GM19025 (cell line): ENCODE results near the gene SPINT1.
A peak's percentile ranks its signal among the peaks of the same experiment; 100 is the strongest.
"Not testable (repeated sequence)": the region's sequence is repeated elsewhere in the genome, so short reads cannot be mapped to it uniquely, and the experiment has no call there.

ENCODE experiments used
- ATAC-seq: cut with Tn5 transposase; IDR thresholded peaks from one replicate; pipeline ENCODE4 v1.9.1; 2021; ENCODE audit warnings: mild to moderate bottlenecking, low read depth, moderate library complexity; ENCODE audit not compliant: unreplicated experiment

The SPINT1 gene

GRCh38 chr15:40857601-40858341 is 13.9 kb downstream of the SPINT1 start:
- ATAC-seq: peak; percentile 67

GRCh38 chr15:40858706-40859105 is 14.9 kb downstream of the SPINT1 start:
- no peak for ATAC-seq

GRCh38 chr15:40859206-40859851 is 15.5 kb downstream of the SPINT1 start:
- ATAC-seq: peak; percentile 51

- not testable (repeated sequence) for ATAC-seq
These were observed 17.3 kb downstream of the SPINT1 start for GRCh38 chr15:40861147-40861546.

- no peak for ATAC-seq
These were observed 19.9 kb downstream of the SPINT1 start for GRCh38 chr15:40863660-40864270.

GRCh38 chr15:40867199-40867598 is 23.4 kb downstream of the SPINT1 start:
- ATAC-seq: no peak

- ATAC-seq: no peak
These were observed 25.8 kb downstream of the SPINT1 start for GRCh38 chr15:40869686-40870085.

GRCh38 chr15:40870716-40871115 is 26.9 kb downstream of the SPINT1 start:
- no peak for ATAC-seq

GRCh38 chr15:40871749-40872617 is 28.1 kb downstream of the SPINT1 start:
- ATAC-seq: no peak

GRCh38 chr15:40872791-40873693 is 29.2 kb downstream of the SPINT1 start:
- ATAC-seq: no peak

- ATAC-seq: peak; percentile 65
These were observed 30.1 kb downstream of the SPINT1 start, which contains the start of gene RHOV for GRCh38 chr15:40873694-40874561. RHOV (minus strand) TSS chr15:40874234; CDS start chr15:40874139, 95 bp downstream.

GRCh38 chr15:40875991-40876730 is 32.3 kb downstream of the SPINT1 start:
- no peak for ATAC-seq

GRCh38 chr15:40877694-40878093 is 33.8 kb downstream of the SPINT1 start:
- no peak for ATAC-seq

- ATAC-seq: no peak
These were observed 34.9 kb downstream of the SPINT1 start for GRCh38 chr15:40878785-40879184.

GRCh38 chr15:40879609-40880008 is 35.8 kb downstream of the SPINT1 start:
- no peak for ATAC-seq

- ATAC-seq: no peak
These were observed 37.5 kb downstream of the SPINT1 start for GRCh38 chr15:40881351-40881750.

- ATAC-seq: no peak
These were observed 42.7 kb downstream of the SPINT1 start for GRCh38 chr15:40886586-40886985.

- ATAC-seq: no peak
These were observed 45.3 kb downstream of the SPINT1 start for GRCh38 chr15:40889112-40889511.
